Stimulated activated CD8-positive, alpha-beta memory T cell treated with anti-CD3 and anti-CD28 coated beads, Interleukin-7, amount 100 ng/mL, for 24 hours (primary cell): ENCODE measurements around the gene TSBP1.

Source experiments
- DNase-seq: peaks from one replicate; pipeline ENCODE4 v3.0.0-alpha.2; 2020; ENCODE audit warnings: low read depth

Gene TSBP1

GRCh38 chr6:32371803-32372202 lies at the start of gene TSBP1:
Gene TSBP1, minus strand, starts transcription at chr6:32371903. Its CDS starts 197 bp downstream, at chr6:32371706.
- no peak for DNase-seq

DNA sequence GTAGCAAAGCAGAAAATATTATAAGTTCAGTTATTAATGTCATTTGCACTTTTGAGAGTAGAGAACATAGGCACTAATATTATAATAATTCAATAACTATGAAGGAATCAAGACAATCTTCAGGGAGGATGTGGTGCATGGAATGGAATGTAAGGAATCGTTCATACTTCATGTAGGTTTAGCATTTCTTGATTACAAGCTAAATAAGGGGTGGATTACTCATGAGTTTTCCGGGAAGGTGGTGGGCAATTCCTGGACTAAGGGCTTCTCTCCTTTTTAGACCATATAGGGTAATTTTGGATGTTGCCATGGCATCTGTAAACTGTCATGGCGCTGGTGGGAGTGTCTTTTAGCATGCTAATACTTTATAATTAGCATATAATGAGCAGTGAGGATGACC lies 44.3 kb upstream of the TSBP1 start:
- DNase-seq: no peak

DNA sequence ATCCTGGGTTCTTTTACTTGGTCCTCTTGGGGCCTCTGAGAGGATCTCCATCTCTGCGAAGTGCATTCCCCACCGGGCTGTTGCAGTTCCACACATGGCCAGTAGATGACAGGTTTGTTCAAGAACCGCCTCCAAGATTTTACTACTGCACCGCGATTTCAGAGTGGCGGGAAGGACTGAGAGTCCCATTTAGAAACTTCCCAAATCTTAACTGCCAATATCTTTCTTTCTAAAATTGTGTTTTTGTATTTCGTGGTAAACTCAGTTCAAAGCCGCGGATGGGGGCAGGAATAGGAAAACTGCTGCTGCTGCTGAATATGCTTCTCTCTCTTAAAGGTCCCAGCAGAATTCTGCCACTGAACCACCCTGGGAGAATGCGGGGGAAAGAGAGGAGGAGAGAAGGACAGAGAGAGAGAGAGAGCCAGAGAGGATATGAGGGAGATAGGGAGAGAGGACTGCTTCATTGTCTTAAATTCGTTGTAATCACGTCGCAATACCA lies 43.9 kb upstream of the TSBP1 start:
- peak; percentile 56 for DNase-seq

DNA sequence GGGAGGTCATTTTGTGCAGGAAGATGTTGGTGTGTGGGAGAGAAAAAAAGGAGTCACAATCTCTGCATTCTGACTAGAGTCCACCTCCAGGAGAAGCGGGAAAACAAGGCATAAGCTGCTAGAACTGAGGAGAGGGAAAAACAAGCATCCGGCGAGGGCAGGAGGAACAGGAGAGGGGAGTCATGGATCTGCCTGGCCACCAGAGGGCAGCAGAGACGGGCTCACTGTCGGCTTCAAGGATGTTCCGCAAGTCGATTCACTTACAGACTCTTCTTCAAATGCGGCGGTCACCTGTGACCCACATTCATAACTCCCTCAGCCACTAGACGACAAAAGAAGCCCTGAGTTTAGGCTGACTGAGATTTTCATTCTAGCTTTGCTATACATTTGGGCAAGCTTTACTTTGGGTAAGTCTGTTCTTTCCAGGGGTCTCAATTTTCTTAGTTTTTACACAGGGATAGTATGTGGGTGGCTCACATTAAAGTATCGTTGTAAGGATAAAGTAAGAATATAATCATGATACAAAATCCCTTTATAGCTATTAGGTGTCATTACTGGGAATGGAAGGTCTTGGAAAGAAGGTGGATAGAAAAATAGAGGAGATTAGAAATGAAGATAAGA lies 41.8 kb upstream of the TSBP1 start:
- DNase-seq: peak; percentile 74

DNA sequence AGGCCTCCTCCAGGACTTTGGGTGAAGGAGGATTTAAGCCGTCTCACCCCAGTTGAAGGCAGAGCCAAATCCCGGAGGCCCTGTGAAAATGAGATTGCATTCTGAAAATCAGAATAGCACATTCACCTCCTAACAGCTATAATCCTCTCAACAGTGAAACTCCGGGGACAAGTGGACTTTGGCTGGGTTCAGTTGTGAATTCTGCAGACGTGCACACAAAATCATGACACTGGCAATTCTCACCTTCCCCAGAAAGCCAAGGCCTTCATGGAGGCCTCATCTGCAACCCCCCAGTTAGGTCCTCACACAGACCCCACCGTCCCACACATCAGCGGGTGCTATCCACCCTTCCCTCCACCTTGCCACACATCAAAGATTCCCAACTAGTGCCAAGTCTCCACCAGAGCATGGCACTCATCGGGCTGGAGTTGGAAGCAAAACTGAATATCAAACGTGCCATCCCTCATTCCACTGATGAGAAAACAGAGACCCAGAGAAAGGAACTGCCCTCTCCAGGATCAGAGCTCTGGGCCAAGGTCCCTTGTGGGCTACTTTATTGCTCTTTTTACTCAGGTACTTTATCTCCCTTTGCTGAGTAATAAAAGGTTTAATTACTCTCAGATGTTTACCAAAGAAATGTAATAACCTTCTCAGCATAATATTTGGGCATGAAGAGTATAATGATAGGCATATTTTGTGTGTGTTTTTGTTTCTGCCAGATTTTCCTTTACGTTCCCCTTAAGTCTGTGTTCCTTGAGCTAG lies 40.0 kb upstream of the TSBP1 start:
- DNase-seq: no peak

DNA sequence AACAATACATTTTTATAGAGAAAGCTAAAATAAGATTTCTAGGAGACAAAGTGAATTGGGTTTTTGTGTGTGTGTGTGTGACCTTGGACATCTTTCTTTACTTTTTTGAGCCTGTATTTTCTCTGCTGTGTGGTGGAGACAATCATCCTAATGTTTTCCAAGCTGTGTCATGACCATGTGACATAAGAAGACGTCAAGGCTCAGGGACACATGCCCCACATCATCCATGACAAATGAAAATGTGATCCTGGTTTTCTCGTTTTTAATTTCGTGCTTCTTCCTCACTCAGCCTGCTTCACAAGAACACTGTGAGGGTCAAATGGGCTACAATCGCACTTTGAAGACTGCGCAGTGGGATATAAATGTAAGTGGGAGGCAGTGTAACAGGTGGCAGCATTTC lies 39.2 kb upstream of the TSBP1 start:
- no peak for DNase-seq

GRCh38 chr6:32406857-32407256 lies 35.2 kb upstream of the TSBP1 start, which contains the start of gene BTNL2:
Gene BTNL2, minus strand, starts transcription at chr6:32407181. Its CDS starts 58 bp downstream, at chr6:32407123.
- no peak for DNase-seq

GRCh38 chr6:32406197-32406596 lies 34.5 kb upstream of the TSBP1 start:
- no peak for DNase-seq

- DNase-seq: no peak
Measured at GRCh38 chr6:32405656-32406055, 34.0 kb upstream of the TSBP1 start.

DNA sequence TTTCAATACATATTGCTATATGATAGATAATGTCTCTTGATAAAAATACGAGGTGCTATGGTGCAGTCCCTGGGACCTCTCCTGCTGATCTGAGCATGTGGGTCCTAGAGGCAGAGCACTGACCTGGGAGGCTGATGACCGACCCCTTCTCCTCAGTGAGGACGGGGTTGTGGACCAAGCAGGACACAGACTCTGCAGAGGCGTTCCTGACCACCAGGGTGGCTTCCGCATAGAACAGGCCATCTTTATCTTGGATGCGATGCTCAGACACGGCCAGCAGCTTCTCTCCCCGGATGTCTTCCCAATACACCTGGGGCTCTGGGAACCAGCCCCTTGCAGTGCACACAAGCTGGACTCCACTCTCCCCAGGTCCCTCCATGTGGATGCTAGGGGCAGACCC lies 31.1 kb upstream of the TSBP1 start:
- no peak for DNase-seq

- no peak for DNase-seq
Measured at GRCh38 chr6:32401284-32401963, 29.7 kb upstream of the TSBP1 start.

- no peak for DNase-seq
Measured at GRCh38 chr6:32397252-32397920, 25.7 kb upstream of the TSBP1 start.

DNA sequence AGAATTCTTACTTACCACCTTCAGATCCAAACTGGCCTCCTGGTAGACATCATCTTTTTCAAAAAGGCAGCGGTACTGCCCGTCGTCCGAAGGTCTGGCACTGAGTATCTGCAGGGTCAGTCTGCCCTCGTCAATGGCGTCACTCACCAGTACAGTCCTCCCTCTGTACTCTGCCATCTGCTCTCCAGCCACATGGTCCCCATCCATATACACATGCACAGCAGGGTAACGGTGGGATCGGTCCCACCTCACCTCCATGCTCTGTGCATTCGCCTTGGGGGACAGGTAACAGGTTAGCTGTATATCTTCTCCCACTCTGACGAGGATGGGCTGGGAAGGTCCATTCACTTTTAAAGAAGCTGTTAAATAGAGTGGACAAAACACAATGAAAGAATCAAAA lies 24.3 kb upstream of the TSBP1 start:
- no peak for DNase-seq

DNA sequence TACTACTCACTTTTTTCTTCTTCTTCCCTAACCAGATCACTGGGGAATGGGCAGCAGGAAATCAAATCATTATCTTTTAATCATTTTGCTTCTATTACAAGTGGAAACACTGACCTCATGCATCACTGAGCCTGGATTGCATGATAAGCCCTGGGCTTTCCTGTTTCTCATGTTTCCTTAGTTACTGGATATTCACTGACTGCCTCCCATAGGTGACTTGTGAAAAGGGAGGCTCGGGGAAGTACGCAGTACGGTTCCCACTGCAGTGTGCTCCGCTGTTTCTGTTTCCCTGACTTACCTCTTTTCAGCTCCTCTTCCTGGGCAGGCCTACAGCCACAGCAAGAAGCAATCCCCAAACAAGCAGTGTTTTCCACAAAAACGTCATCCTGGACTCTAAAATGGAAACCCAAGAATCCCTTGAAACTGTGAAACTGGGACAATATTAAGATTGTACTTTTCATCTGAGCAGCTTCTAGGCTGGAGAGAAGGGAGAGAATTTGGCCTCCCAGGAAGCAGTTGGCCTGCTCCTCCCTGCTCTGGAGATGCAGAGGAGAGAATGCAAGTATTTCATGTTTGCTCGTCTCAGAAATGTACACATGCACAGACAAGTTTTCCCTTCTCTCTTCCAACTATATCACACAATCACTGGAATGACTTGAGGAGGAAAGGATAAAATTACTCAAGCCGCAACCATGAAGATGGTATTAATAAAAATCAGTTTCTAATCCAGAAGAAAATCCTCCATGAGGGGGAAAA lies 22.1 kb upstream of the TSBP1 start:
- DNase-seq: no peak

- DNase-seq: no peak
Measured at GRCh38 chr6:32391505-32391904, 19.8 kb upstream of the TSBP1 start.

DNA sequence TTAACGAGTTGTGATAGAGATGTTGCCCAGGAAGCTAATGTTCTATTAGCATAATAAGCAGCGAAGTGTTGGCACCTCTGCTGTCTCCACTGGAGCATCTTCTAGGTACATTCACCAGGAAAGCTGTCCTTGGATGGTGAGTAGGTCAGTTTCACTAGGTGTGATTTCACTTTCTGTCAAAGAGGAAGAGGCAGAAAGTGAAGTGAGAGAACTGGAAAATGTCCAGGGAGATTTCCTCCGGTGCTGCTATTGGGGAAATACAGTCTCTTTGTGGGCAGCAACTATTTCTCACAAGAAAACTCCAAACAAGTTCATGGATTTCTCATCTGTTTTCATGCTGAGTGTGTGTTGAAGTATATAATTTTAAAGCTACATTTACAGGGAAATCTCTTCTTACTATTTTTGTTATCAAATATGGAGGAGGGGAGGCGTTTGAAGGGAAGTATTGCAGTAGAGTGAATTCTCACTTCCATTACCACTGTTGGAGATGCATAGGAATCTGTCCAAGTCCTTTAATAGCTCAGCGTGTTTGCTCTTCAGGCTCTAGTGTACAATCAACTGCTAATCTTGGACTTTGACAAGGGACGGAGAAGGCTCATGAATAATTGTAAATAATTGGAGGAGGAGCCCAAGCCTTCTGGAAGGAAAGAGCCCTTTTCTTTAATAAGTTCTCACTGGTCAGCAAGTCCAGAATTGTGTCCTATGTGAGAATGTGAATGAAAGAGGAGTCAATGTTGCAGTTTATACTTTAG lies 16.1 kb upstream of the TSBP1 start:
- no peak for DNase-seq

DNA sequence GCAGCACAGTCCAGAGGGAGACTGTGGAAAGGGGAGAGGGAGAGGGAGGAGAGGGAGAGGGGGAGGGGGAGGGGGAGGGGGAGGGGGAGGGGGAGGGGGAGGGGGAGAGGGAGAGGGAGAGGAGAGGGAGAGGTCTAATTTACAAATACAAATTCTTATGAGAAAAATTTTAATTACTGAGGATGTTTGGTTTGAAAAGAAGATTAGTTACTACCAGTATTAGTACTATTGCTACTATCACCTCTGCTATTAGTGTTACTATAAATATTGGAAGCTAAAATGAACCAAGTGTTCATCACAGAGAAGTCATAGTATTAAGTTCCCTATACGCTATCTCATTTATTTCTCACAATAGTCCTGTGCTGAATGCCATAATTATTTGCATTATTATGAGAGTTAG lies 14.3 kb upstream of the TSBP1 start:
- DNase-seq: no peak

DNA sequence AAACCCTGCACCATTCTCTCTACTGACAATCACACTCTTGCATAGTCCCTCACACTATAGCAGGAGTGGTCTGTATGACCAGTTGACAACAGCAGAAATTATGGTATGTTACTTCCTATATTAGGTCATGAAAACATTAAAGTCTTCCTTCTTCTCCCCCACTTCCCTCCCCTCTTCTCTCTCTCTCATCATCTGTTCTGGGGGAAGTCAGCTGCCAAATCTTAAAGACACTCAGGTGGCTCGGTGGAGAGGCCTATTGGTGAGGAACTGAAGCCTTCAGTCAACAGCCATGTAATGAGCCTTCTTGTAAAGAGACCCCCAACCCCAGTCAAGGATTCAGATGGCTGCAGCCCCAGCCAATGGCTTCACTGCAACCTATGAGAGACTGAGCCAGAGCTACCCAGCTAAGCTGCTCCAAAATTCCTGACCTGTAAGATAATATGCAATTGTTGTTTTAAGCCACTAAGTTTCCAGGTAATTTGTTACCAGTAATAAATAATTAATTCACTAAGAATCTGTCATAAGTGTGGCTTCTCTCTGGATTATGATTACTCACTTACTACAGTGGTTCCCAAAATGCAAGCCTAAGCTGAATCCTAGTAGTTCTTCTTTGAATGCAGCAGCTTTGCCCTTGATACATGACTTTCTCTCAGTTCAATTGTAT lies 11.2 kb upstream of the TSBP1 start:
- no peak for DNase-seq

DNA sequence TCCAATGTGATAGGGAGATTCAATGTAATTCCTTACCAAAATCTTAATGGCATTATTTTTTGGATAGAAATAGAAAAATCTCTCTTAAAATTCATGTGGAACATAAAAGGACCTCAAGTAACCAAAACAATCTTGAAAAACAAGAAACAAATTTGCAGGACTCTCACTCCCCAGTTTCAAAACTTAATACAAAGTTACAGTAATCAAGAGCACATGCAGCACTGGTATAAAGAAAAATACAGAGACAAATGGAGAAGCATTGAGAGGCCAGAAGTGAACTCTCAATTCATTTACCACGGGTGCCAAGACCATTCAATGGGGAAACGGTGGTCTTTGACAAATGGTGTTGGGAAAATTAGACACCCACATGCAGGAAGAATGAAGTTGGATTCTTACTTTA lies 7.8 kb upstream of the TSBP1 start:
- no peak for DNase-seq

- no peak for DNase-seq
Measured at GRCh38 chr6:32375739-32376529, 4.2 kb upstream of the TSBP1 start.
